Stimulated activated naive CD4-positive, alpha-beta T cell (primary cell): Measurements from ENCODE around the gene HUS1.
"Not testable (repeated sequence)": the region's sequence is repeated elsewhere in the genome, so short reads cannot be mapped to it uniquely, and the experiment has no call there.

Experiments
- DNase-seq, 6 experiments: peaks; one replicate each; lab custom pipeline; 2025; lab: John Stamatoyannopoulos, UW

HUS1 gene

DNA sequence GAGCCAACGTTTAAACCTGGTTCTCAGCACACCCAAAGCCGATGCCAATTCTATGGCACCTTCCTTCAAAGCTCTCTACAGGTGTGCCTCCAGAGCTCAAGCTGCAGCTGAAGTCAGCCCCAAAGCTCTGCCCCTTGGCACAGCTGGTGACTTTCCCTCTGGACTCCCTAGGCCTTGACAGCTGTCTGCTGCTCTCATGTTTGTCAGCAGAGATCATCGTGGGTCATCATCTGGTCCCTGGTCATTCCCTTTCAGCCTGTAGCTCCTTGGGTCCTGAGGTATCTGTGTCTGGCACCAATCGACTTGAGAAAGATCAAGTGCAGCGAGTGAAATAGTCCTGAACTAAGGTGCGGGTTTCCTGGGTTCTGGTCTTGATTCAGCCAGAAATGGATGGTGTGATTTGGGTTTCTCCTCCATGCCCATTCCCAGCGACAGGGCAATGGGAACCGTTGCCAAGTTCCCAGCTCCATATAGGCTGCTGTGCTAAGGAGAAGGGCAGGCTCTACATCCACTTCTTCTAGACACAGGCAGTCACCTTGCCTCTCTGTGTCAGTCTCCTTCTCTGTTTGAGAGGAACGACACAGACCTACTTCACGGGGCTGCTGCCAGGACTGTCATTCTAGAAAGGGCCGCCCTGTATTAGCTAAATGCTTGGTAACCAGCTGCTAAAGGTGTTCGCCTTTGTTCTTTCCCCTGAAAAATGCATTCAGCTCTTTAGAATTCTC lies 34.7 kb downstream of the HUS1 start:
- no peak for DNase-seq

DNA sequence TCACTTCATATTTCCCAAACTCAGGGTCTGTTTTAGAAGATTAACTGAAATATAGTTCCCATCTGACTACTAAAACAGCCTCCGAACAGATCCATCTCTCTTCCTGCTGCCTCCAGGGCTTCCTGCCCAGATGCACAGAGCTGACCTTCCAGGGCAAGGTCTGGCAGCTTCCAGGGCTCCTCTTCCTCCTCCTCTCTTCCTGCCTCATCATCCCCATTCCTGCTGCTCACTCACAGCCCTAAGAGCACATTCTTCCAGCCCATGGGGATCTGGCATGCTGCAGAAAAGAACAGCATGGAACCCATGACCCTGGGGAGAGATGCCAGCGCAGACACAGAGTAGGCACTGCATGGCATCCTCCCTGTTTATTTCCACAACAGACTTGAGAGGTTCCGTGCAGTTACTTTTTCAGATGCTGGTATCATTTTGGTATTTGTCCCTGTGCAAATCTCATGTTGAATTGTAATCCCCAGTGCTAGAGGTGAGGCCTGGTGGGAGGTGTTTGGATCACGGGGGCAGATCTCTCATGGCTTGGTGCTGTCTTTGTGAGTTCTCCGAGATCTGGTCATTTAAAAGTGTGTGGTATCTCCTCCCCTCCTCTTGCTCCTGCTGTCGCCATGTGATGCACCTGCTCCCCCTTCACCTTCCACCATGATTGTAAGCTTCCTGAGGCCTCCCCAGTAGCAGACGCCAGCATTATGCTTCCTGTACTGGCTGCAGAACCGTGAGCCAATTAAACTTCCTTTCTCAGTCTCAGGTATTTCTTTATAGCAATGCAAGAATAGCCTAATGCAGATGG lies 35.5 kb downstream of the HUS1 start:
- DNase-seq, result no peak

DNA sequence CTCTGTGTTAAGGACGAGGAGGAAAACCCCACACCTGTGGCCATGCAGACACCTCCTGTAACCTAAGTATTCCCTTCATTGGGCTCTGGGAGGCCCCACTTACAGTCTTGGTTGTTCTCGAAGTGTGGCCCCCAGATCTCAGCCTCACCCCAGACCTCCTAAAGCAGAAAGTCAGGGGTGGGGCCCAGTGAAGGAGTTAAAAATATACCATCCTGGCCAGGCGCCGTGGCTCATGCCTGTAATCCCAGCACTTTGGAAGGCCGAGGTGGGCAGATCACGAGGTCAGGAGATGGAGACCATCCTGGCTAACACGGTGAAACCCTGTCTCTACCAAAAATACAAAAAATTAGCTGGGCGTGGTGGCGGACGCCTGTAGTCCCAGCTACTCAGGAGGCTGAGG lies 36.8 kb downstream of the HUS1 start:
- not testable (repeated sequence) for DNase-seq

DNA sequence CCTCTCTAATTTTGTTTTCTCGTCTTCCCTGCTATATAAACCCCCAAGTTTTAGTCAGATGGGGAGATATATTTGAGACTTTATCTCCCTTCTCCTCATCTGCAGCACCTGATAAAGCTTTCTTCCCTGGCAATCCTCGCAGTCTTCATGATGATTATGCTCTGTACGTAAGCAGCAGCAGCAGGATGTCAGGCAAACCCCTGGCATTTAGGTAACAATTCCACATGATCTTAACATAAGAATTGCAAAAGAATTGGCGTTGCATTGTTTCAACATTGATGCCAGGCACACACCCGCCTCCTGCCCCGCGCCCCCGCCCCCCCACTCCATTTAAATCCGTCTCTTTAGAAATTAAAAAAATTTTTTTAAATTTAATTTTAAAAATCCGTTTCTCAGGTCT lies 37.3 kb downstream of the HUS1 start:
- no peak for DNase-seq

DNA sequence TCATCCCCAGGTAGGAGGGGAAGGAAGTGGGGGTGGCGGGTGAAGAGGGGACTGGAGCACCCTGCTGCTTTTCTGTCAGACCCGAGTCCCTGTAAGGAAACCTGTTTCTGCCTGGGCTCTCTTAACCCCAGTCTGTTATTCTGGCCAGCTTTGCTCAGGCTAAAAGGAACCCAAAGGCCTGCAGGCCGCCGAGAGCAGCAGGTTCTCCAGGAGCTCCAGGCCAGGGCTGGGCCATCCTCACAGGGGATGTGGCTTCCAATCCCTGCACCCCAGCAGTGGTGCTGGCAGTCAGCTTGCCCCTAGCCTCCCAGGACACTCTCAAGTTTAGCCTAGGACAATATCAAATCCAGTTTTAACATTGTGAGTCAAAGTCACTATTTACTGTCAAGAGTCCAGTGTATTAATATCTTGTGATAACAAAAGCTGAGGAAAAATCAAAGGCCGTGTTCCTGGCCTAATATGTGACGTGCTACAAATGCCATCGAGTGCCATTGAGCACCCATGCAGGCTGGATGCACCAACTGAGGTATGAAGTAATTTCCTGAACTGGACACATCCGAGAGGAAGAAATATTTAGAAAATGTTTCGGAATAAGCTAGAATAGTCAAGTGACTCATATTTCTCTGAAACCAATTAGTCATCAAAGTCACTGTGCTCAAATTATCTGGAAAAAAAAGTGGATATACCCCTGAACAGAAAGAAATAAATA lies 38.1 kb downstream of the HUS1 start:
- DNase-seq, result no peak

DNA sequence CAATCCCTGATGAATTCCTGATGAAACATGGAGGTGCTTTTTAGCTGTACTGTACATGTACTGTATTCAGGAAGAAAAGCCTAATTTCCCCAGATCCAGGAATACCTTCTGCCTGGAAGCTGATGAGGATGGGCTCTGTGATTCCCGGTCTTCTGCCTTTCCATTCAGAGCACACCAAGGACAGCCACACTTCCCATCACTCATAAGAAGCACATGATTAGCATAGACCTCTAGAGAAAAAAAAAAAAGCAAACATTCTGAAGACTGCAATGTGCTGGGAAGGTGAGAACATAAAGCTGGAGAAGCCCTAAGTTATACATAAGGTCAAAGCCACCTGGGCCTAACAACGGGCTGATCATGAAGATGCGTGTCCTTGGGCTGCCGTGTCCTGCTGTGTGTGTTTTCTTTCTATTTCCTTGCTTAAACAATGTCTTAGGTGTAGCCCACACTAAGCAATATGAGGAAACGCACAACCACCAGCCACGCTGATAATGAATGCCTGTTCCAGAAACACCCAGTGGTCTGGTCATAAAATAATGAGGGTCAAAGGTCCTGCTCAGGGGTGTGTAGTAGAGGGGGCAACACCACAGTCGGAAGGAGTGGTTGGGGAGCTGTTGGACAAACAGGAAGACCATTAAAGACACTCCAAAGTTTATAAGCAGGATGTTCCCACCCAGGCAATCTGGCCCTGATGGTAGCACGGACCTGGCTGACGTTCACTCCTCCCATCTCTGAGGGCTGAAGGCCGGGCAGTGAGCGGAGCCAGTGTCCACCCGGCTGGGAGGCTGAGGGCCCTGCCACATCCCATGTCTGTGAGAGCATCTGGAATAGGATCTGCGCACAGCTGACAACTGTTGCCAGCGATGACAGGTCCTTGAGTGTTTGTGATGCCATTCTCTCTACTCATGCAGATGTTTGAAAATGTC lies 39.1 kb downstream of the HUS1 start:
- no peak for DNase-seq

DNA sequence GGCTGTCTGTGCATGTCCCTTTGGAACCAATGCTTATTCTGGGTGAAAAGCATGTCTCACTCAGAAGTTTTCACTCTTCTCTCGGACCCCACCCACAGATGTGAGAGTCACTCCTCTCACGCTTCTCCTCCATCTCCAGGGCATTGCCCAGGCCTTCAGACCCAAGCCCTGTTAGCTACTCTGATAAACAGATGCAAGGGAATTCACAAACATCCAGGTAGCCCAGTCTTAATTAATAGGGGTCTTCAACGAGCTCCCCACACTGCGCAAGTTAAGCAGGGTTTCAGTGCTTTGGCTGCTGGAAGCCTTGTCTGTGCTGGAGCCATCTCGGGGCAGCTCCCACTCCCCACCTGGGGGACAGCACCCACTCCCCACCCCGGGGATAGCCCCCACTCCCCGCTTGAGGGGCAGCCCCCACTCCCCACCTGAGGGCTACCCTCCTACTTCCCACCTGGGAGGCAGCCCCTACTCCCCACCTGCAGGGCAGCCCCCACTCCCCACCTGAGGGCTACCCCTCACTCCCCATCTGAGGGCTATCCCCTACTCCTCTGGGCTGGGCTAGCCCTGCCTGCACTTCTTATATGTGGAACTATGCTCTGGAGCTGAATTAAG lies 39.9 kb downstream of the HUS1 start:
- DNase-seq, result no peak

DNA sequence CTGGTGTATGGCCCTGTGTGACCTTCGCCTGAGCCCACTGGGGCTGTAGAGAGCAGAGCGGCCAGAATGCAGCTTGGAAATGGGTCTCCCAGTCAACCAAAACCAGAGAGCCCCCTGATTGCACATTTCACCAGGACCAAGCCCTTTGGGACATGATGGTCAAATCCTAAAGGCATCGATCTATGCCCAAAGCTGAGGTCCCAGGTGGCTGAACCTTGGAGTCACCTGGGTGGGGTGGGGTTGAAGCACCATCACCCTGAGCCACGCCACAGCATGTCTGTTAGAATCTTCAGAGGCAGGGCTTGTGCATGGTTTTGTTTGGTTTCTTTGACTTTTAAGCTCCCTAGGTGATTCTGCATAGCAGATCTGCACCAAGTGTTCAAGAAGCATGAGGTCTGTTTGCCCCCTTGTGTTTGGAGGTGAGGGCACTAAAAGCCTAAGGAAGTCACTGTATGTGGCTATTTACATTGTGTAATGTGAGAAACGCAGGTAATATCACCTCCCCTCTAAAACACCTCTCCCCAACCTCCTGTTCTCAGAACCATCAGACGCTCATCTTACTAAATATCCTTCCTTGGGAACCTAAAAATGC lies 40.7 kb downstream of the HUS1 start:
- no peak for DNase-seq

DNA sequence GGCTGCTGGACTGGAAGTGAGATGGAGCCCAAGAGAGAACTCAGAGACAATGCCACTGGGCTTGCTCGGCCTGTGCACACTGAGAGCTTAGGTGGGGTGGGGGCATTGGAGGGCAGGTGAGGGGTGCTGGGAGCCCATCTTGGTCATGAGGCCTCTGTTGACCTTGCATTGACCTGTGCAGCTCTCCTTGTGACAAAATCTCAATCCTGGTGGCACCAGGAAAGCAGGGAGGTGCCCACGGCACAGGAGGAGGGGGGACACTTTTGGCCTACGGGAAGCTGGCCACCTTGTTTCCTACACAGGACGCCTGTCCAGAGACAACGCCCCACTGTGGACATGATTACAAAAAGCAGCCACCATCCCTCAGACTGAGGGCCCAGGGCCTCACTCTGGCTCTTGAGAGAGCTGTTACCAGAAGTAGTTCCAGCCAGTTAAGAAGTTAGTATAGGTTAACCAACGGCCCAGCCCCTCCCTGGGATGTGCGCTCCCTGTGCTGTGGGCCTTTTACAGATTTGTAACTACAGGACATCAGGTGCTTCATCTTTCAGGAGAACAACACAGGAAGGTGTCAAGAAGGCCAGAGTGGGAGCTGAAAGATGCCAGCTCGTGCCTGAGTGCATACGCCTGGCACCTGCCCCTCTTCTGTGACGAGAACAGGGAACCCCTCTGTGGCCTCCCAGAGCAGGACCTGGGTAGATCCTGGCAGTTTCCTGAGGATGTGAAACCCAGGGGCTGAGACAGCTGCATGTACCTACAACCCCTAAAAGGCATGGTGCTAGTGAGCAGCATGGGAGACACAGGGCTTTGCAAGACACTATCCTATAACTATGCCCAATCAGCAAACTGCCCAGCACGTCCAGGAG lies 41.5 kb downstream of the HUS1 start:
- DNase-seq, result no peak

DNA sequence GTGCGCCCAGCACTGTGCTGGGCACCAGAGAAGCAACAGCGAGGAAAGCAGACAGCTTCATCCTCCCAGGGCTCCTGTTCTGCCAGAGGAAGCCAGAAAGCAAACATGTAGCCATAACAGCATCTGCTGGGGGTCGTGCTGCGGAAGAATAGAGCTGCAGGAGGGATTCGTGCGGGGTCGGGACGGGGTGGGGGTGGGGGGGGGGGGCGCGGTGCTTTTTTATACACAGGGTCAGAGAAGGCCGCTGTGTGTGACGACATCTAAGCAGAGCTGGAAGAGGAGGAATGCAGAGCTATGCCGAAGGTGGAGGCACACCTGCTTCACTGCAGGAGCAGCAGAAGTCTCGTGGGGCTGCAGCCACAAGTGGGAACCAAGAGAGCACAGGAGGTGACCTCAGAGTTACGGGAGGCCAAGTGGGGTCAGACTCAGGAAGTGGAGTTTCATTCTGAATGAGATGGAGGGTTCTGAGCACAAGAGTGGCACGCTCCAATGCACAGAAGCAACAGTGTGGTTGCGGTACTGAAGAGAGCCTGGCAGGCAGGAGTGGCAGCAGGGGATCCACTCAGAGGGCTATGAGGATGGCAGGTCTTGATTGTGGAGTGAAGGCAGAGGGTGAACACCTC lies 42.2 kb downstream of the HUS1 start:
- no peak for DNase-seq

DNA sequence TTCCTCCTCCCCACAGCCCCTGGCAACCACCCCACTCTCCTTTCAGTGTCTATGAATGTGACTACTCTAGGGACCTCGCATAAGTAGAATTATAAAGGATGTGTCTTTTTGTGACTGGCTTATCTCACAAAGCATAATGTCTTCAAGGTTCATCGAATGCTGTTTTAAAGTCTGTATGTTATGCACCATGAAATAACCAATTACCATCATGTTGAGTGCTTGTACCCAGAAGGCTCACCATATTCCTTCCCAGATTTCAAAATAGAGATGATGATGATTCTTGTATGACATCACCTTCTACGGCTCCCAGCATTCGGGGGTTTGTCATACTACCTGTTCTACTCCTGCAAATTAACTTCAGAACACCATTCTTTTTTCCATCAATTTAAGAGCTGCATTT lies 43.1 kb downstream of the HUS1 start:
- no peak for DNase-seq

DNA sequence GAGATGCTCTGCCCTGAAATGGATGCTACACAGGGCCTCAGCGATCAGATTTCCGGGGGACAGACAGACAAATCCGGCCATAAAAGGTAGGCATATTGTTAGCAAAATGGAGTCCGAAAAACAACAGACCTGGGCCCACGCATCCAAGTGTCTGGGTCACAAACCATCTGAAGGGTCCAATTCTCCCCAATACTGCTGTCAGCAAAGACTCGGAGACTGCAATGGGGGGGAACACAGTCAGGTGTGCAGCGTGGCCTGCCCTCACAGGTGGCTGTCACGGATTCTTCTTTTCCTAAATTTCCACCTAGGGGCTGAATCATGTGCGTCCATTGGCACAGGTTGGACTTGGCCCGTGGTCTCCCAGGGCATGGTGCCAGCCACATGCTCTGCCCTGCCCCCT lies 44.1 kb downstream of the HUS1 start:
- DNase-seq, result no peak

DNA sequence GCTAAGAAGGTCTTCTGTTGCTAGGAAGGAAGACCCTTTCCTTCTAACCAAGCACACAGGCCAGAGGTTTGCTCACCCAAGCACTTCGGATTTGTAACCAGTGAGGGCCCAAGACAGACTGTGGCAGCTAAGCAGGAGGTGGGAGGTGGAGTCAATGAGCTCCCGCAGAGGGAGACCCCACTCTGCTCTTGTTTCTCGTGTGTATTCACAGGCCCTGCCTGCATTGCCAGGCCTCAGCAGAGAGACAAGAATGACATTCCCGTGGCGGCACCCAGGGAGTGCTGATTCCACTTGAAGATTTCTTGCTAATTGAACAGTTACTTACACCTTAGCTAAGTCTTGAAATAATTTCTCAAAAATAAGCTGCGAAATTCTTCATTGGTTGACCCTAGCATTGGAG lies 44.6 kb downstream of the HUS1 start:
- no peak for DNase-seq

DNA sequence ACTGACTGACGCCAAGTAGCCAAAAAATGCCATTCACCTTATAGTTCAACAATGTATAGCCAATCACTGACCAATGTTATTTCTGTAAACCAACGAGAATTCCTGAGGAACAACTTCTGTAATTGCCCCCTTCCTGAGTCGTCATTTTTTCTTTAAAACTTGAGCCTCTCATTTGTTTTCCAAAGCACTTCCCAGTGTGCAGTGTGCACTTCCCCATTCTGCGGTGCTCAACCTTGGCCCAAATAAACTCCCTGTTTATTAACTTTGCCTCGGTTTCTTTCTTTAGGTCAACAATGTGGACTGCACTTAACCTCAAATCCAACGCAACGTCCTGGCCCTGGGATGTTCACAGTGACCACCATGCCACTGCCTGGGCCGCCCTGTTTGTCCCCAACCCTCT lies 46.2 kb downstream of the HUS1 start:
- DNase-seq, result no peak

DNA sequence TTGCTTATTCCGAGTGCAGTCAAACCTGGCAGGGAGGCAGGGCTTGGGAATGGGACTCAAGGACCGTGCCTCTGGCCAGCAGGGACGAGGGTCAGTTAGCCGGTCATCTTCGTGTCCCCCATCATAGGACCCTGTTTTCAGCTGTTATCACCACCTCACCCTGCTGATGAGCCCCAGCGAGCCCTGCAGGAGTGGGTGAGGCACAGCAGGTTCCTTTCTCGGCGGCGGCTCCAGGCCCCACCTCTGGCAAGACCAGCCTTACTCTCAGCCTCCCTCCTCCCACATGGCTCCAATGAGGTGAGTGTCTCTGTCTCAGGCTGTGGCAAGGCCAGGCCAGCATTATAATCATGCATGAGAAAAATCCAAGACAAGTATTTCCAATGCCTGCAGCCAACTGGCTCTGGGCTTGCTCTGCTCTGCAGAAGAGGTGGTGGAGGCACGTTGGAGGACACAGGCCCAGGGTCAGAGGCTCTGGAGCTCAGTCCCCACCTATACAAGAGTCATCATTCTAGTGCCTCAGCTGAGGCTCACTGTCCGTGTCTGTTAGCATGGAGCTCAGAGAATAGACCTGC lies 46.9 kb downstream of the HUS1 start:
- DNase-seq, result no peak

DNA sequence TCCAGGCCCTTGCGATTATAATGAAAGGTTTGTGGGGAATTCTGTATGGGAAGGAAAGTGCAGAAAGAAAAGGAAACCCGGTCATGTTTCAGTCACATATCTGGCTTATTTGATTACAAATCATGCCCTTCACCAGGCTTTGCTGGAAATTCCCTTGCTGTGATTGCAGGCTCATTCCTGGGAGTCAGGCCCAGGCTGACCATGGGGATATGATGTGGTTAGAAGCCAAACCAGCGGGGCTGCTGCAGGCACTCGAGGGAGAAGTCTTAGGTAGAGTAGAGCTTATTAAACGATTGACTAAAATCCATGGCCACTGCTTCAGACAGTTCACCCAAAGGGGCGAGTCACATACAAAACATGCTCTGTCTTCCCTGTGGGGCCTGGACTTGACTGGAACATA lies 47.4 kb downstream of the HUS1 start:
- DNase-seq, result no peak

DNA sequence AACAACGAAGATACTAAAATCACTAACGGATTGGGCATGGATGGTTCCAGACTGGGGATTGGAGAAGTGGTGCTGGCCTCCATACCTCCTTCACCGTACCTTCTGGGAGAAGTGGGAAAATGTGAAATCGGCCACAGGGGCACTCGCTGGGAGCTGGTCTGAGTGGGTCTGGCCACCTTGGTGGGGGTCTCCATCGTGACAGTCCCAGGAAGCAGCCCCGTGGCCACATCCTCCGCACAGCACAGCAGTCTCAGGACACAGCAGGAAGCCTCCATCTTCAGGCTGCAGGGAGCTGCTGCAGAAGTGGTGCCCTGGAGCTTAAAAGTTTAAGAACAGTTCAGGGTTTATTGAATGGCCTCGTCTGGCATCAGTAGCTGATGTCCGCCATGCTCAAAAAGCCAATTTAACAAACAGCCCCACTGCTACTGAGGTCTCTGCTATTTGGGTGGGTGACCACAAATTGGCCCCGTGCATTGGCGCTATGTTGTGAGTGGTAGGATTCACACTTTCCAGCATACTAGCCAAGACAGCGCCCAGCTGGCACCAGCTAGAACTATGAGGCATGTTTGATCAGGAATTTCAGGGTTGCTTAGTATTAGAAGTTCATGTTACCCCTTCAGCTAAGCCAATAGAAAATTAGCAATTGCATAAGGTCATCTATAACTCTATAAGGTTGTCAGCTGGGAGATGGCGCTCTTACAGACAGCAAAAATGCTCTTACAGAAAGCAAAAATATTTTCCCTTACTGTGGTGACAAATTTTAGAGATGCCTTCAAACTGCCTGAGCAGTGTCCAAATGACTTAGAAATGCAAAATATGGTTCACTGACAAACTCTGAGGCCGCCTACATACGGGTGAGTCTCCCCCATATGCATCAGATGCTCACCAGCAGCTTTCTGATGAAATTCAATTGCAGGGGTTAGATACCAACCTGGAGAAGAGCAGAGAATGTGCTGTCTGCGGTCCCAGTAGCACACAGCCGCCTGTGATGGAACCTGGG lies 48.1 kb downstream of the HUS1 start:
- DNase-seq, result no peak

DNA sequence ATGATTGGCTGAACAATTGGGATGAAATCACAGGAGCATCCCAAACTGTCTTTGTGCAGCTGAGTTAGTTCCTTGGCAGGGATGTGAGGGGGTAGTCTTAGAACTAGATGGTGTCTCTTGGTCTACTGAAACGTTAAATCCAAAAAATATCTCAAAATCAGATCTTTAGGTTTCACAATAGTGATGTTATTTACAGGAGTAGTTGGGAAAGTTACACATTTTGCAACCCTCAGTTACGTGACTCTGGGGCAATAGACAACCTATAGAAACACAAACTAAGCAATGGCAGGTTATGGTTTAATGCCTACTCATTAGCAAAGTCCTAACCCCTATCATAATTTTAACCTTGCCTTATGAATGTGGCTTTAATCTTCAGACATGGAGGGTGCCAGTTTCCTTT lies 55.1 kb downstream of the HUS1 start:
- no peak for DNase-seq
